Cardiac muscle cell (in vitro differentiated cells and primary cell): Measurements from ENCODE around the gene ABCG2. TPM values are rescaled to one million over a fixed set of nuclear protein-coding genes. Genes with fewer than 3 reads are reported as not detected.

ENCODE experiments used
- DNase-seq, 2 donors: peaks; one replicate each; pipeline versions ENCODE4 v3.0.0 to v3.0.0-alpha.2; 2010 to 2017; ENCODE audit warnings: low read depth in 1 of 2, low spot score in 1 of 2
- H3K27ac ChIP-seq: fragments of 200-600 bp; sonication (generic); 2 replicates; pipeline ENCODE4 v1.5.1; 2016
- H3K27me3 ChIP-seq: fragments of 200-600 bp; sonication (generic); 2 replicates; pipeline ENCODE4 v1.6.0; 2016; ENCODE audit warnings: control low read depth
- H3K36me3 ChIP-seq: fragments of 200-600 bp; sonication (generic); 2 replicates; pipeline ENCODE4 v1.5.1; 2016; ENCODE audit warnings: control low read depth
- H3K4me1 ChIP-seq: fragments of 200-600 bp; sonication (generic); 2 replicates; pipeline ENCODE4 v1.8.1; 2017; ENCODE audit warnings: low read depth, mild to moderate bottlenecking, mixed run types
- H3K4me3 ChIP-seq: fragments of 200-600 bp; sonication (generic); 2 replicates; pipeline ENCODE4 v1.5.1; 2016; ENCODE audit warnings: mild to moderate bottlenecking
- H3K9me3 ChIP-seq: fragments of 200-600 bp; sonication (generic); 2 replicates; pipeline ENCODE4 v1.5.1; 2017; ENCODE audit warnings: low read depth, mild to moderate bottlenecking, control low read depth
- polyA plus RNA-seq: library from polyadenylated mRNA; unstranded; fragments of >200 nt; fragmentation: Nextera tagmentation; extraction: Ambion mirVana; gene quantifications from 2 replicates; pipeline ENCODE4 v1.2.1, GENCODE V29; 2016
- total RNA-seq: library from RNA; depleted of rRNA; stranded (reverse); fragments of >200 nt; gene quantifications from 2 replicates; pipeline ENCODE4 v1.2.3, GENCODE V29; 2016
- TF ChIP-seq, protein P1 (sequence below): IDR thresholded peaks from 2 replicates; pipeline ENCODE4 v1.5.1; 2012; ENCODE audit warnings: low read depth, mild to moderate bottlenecking, low read length

The ABCG2 gene
- total and polyA plus RNA-seq, 2 experiments from 2014 or later = not detected

DNA sequence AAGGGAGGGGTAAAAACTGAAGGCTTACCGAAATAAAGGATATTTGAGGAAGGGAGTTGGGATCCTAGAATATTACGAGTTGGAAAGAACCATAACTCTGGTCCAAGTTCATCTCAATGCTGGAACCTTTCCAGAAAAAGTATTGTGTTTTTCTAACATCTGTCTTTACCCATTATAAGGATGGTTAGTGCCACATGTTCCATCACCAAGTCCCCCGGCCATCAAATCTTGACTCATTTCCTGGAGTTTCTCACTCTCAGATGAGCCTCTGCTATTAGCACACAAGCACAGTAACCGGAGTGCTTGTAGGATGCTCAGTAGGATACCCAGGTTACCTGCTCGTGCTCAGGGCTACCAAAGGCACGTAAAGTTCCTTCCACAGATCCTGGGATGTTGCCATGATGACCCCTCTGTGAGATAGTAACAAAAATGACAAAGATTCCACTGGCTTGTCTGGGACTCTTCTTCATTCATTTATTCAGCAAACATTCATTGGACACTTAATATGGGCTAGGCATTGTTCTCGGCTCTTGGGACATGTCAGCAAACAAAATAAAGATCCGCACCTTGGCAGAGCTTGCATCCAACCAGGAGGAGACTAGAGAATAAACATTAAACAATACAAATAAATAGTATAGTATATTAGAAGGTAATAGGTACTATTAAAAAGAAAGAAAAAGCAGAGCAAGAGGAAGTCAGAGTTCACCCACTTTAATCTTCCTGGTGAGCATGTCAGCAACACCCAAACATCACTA, 114.7 kb downstream of the ABCG2 start:
- no peak overlapping the region for H3K27ac ChIP-seq
- no peak for DNase-seq
- H3K4me3 ChIP-seq = no peak overlapping the region
- H3K27me3 ChIP-seq = no peaks in the 10 kb centered on the region
- TF ChIP-seq, protein P1, sequence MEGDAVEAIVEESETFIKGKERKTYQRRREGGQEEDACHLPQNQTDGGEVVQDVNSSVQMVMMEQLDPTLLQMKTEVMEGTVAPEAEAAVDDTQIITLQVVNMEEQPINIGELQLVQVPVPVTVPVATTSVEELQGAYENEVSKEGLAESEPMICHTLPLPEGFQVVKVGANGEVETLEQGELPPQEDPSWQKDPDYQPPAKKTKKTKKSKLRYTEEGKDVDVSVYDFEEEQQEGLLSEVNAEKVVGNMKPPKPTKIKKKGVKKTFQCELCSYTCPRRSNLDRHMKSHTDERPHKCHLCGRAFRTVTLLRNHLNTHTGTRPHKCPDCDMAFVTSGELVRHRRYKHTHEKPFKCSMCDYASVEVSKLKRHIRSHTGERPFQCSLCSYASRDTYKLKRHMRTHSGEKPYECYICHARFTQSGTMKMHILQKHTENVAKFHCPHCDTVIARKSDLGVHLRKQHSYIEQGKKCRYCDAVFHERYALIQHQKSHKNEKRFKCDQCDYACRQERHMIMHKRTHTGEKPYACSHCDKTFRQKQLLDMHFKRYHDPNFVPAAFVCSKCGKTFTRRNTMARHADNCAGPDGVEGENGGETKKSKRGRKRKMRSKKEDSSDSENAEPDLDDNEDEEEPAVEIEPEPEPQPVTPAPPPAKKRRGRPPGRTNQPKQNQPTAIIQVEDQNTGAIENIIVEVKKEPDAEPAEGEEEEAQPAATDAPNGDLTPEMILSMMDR = no peak
- H3K9me3 ChIP-seq = no peaks in the 10 kb centered on the region
- H3K4me1 ChIP-seq = no peaks in the 10 kb centered on the region
- peaks cover 60% of the 10 kb centered on the region for H3K36me3 ChIP-seq

DNA sequence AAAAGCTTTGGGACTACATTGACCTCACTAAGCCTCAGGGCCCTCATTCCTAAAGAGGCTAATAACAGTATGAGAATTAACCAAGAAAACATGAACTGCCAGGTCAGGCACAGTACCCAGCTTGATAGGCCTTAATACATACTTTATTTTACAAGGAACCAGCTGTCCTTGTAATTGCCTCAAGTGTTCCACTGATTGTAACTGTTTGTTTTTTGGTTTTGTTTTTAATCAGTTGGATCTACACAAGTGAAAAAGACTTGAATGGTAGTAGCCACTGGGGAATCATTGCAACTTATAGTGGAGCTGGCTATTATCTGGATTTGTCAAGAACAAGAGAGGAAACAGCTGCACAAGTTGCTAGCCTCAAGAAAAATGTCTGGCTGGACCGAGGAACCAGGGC, 115.4 kb downstream of the ABCG2 start:
- peak in 1 of 2 donors; percentile 41 for DNase-seq
- TF ChIP-seq, protein P1 = no peak
- Histone ChIP-seq H3K9me3 (no peaks in the 10 kb centered on the region), H3K27ac (no peak overlapping the region), H3K27me3 (no peaks in the 10 kb centered on the region), H3K4me3 (no peak overlapping the region), H3K4me1 (no peaks in the 10 kb centered on the region), H3K36me3 (peaks cover 64% of the 10 kb centered on the region)

DNA sequence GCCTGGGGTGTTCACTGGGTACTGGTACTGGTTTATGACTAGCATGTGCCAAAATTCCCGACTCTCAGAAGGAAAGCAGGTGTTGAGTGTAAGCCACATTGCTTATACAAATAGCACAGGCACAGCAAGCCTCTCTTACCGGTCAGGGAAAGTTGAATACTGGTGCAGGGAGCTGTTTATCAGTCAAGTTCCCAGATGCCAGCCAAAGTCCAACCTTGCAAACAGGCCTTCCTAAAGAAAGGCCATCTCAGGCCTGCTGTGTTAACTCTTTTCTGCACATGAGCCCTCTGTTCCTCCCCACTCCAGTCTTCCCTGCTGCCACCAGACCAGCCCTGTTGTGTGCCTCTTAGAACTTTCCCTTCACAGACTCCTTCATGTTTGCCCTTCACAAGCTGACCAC, 116.8 kb downstream of the ABCG2 start:
- TF ChIP-seq, protein P1 = no peak
- no peaks in the 10 kb centered on the region for H3K9me3 ChIP-seq
- H3K4me1 ChIP-seq = no peaks in the 10 kb centered on the region
- DNase-seq = no peak
- H3K36me3 ChIP-seq = peaks cover 63% of the 10 kb centered on the region
- H3K27ac ChIP-seq = no peak overlapping the region
- no peaks in the 10 kb centered on the region for H3K27me3 ChIP-seq
- H3K4me3 ChIP-seq = no peak overlapping the region

DNA sequence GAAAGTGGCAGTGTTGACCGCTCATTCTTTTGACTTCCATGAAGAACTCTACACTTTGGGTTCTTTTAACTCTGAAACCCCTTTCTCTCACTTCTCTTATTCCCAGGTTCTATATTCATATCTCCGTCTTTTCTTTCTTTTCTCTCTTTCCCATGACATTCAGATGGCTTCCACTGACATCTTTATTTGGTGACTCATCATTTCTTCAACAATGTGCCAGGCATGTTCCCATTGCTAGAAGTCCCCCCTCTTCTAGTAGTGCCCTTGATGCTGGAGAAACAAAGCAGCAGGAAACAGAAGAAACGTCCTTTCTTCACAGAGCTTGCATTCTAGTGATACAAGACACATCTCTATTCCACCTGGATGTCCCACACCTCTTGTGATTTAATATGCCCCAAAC, 117.7 kb downstream of the ABCG2 start:
- no peak overlapping the region for H3K27ac ChIP-seq
- H3K4me3 ChIP-seq = no peak overlapping the region
- DNase-seq = no peak
- H3K9me3 ChIP-seq = no peaks in the 10 kb centered on the region
- H3K27me3 ChIP-seq = no peaks in the 10 kb centered on the region
- H3K4me1 ChIP-seq = no peaks in the 10 kb centered on the region
- peaks cover 68% of the 10 kb centered on the region for H3K36me3 ChIP-seq
- TF ChIP-seq, protein P1 = no peak

Other genes with a start within 250 kb of the ABCG2 start
- 0.12 and 0.25 TPM in 2 replicates for gene SPP1, start 182.9 kb downstream of the ABCG2 start, total RNA-seq
- gene SPP1, start 182.9 kb downstream of the ABCG2 start, polyA plus RNA-seq = 0.54 TPM in 1 of 2 replicates, not detected in the other
- gene PKD2, start 151.0 kb downstream of the ABCG2 start, total RNA-seq = 27.1 and 31.1 TPM in 2 replicates
- gene PKD2, start 151.0 kb downstream of the ABCG2 start, polyA plus RNA-seq = 16.3 and 19.2 TPM in 2 replicates
- 52.6 and 54.8 TPM in 2 replicates for gene PPM1K, start 125.9 kb upstream of the ABCG2 start, total RNA-seq
- 58.8 and 77.6 TPM in 2 replicates for gene PPM1K, start 125.9 kb upstream of the ABCG2 start, polyA plus RNA-seq
- gene HERC6, start 220.2 kb upstream of the ABCG2 start, total RNA-seq = 11.5 and 18.5 TPM in 2 replicates
- 7.7 and 11.6 TPM in 2 replicates for gene HERC6, start 220.2 kb upstream of the ABCG2 start, polyA plus RNA-seq